Fibroblast of skin of right biceps (primary cell): Measurements from ENCODE around the gene OSBPL3.
A peak's percentile ranks its signal among the peaks of the same experiment; 100 is the strongest.

Experiments used
- DNase-seq: peaks from one replicate; pipeline ENCODE4 v3.0.0-alpha.2; 2013

The OSBPL3 gene

DNA sequence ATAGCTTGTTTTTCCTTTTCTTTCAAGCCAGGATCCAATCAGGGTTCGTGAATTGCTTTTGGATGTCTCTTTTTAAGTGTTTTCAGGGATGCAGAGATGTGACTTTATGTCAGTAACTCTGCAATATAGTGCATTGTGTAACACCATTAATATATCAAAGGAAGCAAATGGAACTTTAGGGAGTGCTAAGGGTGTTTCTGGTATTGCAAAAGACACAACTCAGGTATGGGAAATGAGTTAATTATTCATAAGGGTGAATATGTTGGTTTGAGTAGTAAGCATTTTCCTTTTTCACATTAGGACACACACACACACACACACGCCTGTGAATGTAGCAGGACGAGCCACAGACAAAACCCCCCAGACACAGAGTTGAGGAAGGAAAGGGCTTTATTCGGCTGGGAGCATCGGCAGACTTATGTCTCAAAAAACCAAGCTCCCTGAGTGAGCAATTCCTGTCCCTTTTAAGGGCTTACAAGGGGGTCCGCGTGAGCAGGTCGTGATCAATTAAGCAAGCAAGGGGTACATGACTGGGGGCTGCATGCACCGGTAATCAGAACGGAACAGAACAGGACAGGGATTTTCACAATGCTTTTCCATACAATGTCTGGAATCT lies 190.9 kb downstream of the OSBPL3 start:
- no peak for DNase-seq

DNA sequence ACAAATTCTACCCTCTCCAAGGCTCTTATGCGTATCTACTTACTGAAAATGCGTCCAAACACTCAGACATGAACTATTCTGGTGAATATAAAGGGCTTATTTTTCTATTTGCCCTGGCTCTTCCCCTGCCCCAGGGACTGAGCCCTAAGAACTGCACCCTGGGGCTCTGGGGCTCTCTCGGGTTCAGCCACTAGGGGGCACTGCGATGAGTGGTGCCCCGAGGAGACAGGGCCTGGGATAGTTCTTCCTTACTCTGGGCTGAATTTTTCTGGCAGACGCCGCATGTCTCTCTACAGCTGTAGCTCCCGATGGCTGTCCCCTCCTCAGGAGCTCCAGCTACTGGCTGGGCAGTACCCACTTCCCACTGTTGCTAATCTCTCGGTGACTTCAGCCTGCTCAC lies 191.9 kb downstream of the OSBPL3 start:
- DNase-seq = no peak

DNA sequence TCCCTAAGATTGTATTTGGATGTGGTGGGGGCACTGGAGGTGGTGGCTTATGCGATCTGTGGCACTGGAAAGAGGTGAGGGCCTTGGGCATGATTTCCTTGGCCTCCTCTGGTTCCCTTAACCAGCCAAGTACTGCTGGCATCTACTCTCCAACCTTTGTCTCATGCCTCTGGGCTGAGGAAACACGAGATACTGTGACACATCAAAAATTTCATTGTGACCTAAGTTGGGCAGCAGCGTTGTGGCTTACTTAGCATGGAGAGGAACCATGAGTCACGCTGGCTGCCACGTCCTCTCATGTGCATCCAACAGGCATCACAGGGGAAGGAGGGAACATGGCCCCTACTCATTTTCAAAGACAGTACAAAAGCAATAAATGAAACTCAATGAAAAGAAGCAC lies 193.0 kb downstream of the OSBPL3 start:
- peak; percentile 95 for DNase-seq

DNA sequence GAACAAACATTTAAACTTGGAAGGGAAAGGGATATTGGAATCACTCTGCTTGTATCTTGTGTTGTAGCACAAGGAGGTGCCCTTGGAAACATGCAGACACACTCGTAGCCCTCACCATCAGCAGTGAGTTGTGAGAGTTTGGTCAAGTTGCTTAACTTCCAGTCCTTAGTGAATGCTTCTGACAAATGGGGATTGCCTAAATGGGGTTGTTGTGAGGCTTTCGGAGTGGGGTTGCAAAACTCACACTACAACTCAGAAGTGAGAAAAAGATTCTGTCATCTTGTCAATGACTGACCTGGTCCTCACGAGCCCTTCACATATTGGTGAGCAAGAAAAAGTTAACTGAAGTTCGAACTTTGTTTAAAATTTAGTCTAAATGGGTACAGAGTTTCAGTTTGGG lies 193.7 kb downstream of the OSBPL3 start:
- DNase-seq = no peak

DNA sequence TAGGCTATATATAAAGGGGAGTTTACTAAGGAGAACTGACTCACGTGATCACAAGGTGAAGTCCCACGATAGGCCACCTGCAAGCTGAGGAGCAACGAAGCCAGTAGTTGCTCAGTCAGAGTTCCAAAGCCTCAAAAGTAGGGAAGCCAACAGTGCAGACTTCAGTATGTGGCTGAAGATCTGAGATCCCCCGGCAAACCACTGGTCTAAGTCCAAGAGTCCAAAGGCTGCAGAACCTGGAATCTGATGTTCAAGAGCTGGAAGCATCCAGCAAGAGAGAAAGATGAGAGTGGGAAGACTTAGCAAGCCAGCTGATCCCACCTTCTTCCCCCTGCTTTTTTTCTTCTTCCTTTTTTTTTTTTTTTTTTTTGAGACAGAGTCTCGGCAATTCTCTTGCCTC lies 195.7 kb downstream of the OSBPL3 start:
- DNase-seq = no peak

DNA sequence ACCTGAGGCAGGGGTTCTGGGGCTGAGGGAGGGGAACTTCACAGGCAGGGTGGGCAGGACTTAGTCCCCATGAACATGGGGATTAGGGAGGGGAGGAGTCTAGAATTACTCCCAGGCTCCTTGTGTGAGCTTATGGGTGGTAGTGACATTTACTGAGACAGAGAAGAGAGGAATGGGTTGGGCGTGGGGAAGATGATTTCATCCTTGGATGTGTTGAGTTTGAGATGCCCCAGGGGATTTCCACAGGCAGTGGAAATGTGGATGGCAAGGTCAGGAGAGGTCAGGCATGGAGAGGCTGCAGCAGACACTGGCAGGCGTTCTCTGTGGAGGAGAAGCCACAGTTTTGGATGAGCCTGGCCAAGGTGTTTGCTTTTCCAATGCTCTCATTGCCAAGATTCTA lies 196.3 kb downstream of the OSBPL3 start:
- DNase-seq = no peak

- no peak for DNase-seq
Observed at GRCh38 chr7:24781106-24781505, 198.9 kb downstream of the OSBPL3 start.

DNA sequence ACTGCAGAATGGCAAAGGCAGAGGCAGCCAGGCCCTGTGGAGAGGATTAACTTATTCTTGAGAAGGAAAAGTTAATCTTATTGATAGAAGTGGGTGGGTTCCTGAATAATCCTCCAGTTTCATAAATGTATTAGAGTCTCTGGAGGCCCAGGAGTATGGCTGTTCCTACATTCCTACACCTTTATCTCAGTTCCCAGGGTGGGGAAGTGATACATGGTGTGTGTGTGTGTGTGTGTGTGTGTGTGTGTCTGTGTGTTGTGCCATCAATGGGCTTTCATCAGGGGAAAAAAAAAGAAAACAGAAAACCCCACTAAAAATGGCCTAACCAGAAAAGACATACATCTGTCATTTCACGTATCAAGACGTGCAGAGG lies 200.7 kb downstream of the OSBPL3 start:
- DNase-seq = no peak

DNA sequence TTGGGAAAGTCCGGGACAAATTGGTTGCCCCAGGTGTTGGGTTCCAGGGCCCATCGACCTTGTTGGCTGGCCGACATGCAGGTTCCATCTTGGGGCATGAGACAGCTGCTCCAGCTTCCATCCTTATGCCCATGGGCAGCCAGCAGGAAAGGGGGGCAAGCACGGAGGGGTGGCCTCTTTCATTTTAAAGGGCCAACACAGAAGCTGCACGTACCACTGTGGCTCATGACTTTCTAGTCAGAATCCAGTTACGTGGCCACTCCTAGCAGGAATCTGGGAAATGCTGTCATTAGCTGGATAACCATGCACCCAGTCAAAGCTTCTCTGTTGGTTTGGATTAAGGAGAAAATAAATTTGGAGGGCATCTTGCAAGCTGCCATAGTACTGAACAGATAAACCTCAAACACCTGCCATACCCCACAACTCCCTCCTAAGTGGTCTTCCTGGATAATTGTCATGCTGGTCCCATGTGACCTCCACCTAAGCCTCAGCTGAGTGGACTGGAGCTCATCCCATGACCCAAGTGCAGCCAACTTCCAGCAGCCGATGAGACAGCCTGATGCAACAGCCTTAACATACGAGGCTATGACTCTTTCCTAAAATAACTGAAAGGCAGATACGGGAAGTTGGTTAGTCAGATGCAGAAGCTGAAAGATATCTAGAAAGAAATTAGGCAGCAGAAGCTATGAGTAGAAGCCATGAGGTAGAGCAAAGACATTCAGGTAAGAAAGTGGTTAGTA lies 201.3 kb downstream of the OSBPL3 start:
- DNase-seq = peak; percentile 88

GRCh38 chr7:24777806-24778205 lies 202.2 kb downstream of the OSBPL3 start:
- DNase-seq = no peak

DNA sequence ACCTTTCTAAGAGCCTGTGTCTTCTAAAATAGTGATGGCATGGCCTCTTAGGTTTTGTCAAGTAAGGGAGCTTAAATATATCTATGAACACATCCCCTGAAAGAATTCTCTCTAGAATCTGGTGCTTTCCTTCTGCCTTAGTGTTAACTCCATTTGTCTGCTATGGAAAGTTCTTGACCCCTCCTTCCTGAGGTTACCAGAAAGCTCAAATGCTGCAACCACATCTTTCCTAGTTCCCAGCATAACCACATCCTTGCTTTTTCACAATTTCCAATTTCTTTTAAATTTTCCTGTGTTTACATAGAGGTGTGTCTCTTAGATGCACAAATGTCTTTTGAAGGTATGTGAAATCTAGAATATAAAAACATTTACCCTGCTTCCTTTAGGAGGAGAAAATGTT lies 206.3 kb downstream of the OSBPL3 start:
- DNase-seq = no peak

DNA sequence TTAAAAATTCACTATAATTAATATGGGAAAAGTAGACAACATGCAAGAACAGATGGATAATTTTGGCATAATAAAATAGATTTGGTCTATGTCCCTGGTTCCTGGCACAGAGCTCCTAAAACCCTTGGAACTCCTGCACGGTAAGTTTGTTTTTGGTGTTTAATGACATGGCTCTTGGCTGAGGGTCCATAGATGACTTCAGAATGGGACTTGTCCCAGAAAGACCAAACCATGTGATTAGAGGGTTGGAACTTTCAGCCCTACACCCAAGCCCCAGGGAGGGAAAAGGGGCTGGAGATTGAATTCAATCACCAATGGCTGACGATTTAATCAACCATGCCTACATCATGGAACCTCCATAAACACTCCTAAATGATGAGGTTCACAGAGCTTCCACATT lies 210.1 kb downstream of the OSBPL3 start:
- no peak for DNase-seq

- no peak for DNase-seq
Observed at GRCh38 chr7:24769014-24769830, 210.8 kb downstream of the OSBPL3 start.

DNA sequence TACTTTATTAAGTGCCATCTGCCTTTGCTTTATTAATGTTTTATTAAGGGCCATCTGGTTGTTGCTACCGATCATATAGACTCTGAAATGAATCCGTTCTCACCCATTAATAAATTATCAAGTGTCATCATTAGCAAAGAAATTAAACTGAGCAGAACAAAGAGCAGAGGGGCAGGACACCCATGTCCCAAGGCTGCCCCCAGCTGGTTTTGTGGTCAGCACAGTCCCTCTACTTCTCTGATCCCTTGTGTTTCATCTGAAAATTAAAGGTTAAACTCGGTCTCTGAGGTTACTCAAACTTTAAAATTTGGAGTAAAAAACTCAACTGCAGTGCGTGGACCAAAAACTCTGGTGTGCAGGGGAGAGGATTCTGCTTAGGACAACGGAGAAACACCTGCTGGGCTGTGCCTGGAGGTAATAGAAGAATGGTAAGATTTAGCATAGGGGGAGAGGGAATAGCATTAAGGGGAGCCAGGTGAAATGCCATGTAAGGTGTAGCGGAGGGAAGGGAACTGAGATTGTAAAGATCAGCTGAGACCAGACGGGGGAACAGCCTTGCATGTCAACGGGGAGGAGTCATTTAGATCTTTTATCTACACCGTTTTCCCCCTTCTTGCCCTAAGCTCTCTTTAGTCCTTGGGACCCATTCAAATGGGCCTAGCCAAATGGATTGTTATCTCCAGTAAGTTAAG lies 212.0 kb downstream of the OSBPL3 start:
- DNase-seq = no peak

GRCh38 chr7:24764972-24765744 lies 214.8 kb downstream of the OSBPL3 start:
- DNase-seq = no peak

- DNase-seq = no peak
Observed at GRCh38 chr7:24764011-24764410, 216.0 kb downstream of the OSBPL3 start.

DNA sequence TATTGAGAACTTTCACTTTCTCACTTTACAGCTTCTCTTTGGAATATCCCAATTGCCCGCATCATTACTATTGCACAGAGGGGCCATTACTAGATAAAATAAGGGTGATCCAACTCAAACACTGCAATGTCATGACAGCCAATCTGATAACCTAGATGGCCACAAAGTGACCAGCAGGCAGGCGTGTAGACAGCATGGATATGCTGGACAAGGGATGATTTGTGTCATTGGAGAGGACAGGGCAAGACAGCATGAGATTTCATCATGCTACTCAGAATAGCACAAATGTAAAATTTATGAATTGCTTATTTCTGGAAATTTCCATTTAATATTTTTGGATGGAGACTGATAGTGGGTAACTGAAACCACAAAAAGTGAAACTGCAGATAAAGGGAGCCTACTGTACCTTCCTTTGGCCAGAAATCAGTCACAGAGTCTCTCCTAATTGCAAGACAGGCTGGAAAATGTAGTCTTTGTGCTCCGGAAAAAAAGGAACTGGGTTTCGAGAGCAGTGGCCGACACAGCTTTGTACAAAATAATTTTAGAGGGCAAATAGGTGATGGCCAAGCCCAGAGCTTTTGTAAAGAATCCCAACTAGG lies 216.6 kb downstream of the OSBPL3 start:
- no peak for DNase-seq

DNA sequence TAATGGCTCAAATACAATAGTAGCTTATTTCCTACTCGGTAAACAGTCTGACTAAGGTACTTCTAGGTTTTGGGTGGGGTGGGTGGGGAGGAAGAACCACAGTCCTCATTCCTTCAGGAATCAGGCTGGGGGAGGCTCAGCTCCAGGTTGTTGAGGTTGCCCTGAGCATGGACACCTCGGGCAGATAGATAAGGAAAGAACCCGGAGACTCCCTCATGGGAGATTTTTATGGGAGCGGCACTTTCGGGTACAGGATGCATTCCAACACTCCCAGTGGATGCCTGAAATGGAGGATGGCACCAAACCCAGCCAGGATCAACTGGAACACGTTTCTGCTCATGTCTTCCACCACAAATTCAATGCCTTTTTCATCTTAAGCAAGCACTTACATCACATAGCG lies 217.2 kb downstream of the OSBPL3 start:
- DNase-seq = no peak

- no peak for DNase-seq
Observed at GRCh38 chr7:24760968-24761367, 219.0 kb downstream of the OSBPL3 start.

GRCh38 chr7:24757353-24758275 lies 222.4 kb downstream of the OSBPL3 start, which contains the start of gene GSDME:
Gene GSDME (minus strand): TSS chr7:24757464. CDS start chr7:24749774, 7,690 bp downstream.
- DNase-seq = peak; percentile 63
